Kasumi-1 (cell line): ENCODE data around the gene SMOC2.
"Not testable (repeated sequence)": the region's sequence is repeated elsewhere in the genome, so short reads cannot be mapped to it uniquely, and the experiment has no call there.

Experiments used
- DNase-seq, 2 experiments: peaks; one replicate each; lab custom pipeline; 2025; lab: John Stamatoyannopoulos, UW

The SMOC2 gene

GRCh38 chr6:168538892-168539811 is 98.2 kb downstream of the SMOC2 start:
- DNase-seq: no peak

GRCh38 chr6:168540713-168541291 is 99.8 kb downstream of the SMOC2 start:
- DNase-seq: no peak

- DNase-seq: no peak
Observed at GRCh38 chr6:168541307-168541706, 100.3 kb downstream of the SMOC2 start.

- DNase-seq: no peak
Observed at GRCh38 chr6:168542301-168542700, 101.3 kb downstream of the SMOC2 start.

GRCh38 chr6:168545428-168545827 is 104.4 kb downstream of the SMOC2 start:
- no peak for DNase-seq

GRCh38 chr6:168546151-168546550 is 105.2 kb downstream of the SMOC2 start:
- DNase-seq: no peak

- DNase-seq: no peak
Observed at GRCh38 chr6:168546730-168547129, 105.7 kb downstream of the SMOC2 start.

- no peak for DNase-seq
Observed at GRCh38 chr6:168550326-168550725, 109.3 kb downstream of the SMOC2 start.

- no peak for DNase-seq
Observed at GRCh38 chr6:168554472-168554871, 113.5 kb downstream of the SMOC2 start.

GRCh38 chr6:168554898-168555617 is 114.1 kb downstream of the SMOC2 start:
- DNase-seq: no peak

- no peak for DNase-seq
Observed at GRCh38 chr6:168555618-168556273, 114.8 kb downstream of the SMOC2 start.

GRCh38 chr6:168557512-168557911 is 116.5 kb downstream of the SMOC2 start:
- no peak for DNase-seq

- no peak for DNase-seq
Observed at GRCh38 chr6:168558686-168559085, 117.7 kb downstream of the SMOC2 start.

GRCh38 chr6:168559574-168560098 is 118.7 kb downstream of the SMOC2 start:
- no peak for DNase-seq

- DNase-seq: no peak
Observed at GRCh38 chr6:168560126-168560525, 119.1 kb downstream of the SMOC2 start.

- DNase-seq: no peak
Observed at GRCh38 chr6:168562576-168563151, 121.7 kb downstream of the SMOC2 start.

- DNase-seq: no peak
Observed at GRCh38 chr6:168563656-168564055, 122.7 kb downstream of the SMOC2 start.

- no peak for DNase-seq
Observed at GRCh38 chr6:168565112-168565511, 124.1 kb downstream of the SMOC2 start.

GRCh38 chr6:168570211-168570610 is 129.2 kb downstream of the SMOC2 start:
- no peak for DNase-seq

GRCh38 chr6:168571268-168571667 is 130.3 kb downstream of the SMOC2 start:
- no peak for DNase-seq

GRCh38 chr6:168573276-168573835 is 132.4 kb downstream of the SMOC2 start:
- DNase-seq: not testable (repeated sequence)
